Left forelimb (tissue), 1 donor: Measurements from ENCODE around the gene C1QTNF8.

Experiments used
- DNase-seq: peaks from one replicate; pipeline ENCODE4 v3.0.0-alpha.2; 2018; ENCODE audit warnings: low spot score

C1QTNF8 gene

GRCh38 chr16:1108299-1109252 lies 12.5 kb upstream of the C1QTNF8 start:
- DNase-seq, result peak; percentile 77

GRCh38 chr16:1107731-1108130 lies 11.7 kb upstream of the C1QTNF8 start:
- no peak for DNase-seq

DNA sequence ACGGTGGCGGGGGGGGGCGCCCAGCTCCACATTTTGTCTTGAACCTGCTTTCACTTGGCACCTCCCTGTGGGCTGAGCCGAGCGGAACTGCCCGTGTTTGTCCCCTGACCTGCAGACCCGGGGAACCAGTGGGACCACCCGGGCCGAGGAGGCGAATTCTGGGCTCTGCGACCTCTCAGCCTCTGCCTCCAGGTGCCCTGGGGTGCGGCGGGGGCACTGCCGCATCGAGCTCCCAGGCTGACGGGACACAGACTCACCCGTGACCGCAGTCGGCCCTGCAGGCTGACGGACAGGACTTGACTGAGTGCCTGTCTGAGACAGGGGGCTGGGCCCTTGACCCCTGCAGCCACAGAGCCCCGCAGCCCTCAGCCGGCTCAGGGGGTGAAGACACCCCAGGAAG lies 11.1 kb upstream of the C1QTNF8 start:
- DNase-seq, result no peak

GRCh38 chr16:1106659-1107058 lies 10.6 kb upstream of the C1QTNF8 start:
- no peak for DNase-seq

GRCh38 chr16:1105888-1106620 lies 10.0 kb upstream of the C1QTNF8 start:
- DNase-seq, result peak; percentile 78

GRCh38 chr16:1103636-1103980 lies 7.6 kb upstream of the C1QTNF8 start:
- DNase-seq, result no peak

DNA sequence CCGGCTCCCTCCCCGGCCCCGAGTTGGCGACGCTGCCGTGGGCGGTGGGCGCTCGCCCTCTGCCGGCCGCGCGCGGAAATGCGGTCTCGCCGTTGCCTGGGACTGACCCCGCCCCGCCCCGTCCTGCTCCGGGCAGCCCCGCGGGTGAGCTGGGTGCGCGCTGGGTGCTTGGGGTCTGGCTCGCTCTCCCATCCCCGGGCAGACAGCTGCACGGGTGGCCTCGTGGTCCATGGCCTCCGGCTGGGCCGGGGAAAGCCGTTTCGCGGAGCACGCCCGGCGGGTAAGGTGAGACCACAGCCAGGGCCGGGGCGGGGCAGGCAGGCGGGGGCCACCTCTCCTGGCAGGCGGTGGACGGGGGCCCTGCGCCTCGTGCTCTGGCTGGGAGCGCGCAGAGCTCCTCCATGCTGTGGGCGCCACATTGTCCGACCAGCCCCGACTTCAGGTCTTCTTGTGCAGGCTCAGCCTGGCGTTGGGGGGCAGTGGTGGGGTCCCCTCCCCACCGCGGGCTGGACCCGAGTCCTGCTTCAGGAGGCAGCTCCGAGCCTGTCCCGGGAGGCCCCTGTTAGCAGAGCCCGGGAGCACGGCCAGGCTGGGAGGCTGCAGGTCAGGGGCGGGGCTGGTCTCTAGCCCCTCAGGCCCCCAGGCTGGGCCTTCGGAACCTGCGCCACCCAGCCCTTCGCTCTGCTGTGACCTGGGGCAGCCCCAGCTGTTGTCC lies 7.0 kb upstream of the C1QTNF8 start:
- DNase-seq, result peak; percentile 86

GRCh38 chr16:1102333-1102700 lies 6.3 kb upstream of the C1QTNF8 start:
- DNase-seq, result no peak

GRCh38 chr16:1101573-1102332 lies 5.7 kb upstream of the C1QTNF8 start:
- DNase-seq, result no peak

GRCh38 chr16:1101133-1101532 lies 5.1 kb upstream of the C1QTNF8 start:
- DNase-seq, result no peak

DNA sequence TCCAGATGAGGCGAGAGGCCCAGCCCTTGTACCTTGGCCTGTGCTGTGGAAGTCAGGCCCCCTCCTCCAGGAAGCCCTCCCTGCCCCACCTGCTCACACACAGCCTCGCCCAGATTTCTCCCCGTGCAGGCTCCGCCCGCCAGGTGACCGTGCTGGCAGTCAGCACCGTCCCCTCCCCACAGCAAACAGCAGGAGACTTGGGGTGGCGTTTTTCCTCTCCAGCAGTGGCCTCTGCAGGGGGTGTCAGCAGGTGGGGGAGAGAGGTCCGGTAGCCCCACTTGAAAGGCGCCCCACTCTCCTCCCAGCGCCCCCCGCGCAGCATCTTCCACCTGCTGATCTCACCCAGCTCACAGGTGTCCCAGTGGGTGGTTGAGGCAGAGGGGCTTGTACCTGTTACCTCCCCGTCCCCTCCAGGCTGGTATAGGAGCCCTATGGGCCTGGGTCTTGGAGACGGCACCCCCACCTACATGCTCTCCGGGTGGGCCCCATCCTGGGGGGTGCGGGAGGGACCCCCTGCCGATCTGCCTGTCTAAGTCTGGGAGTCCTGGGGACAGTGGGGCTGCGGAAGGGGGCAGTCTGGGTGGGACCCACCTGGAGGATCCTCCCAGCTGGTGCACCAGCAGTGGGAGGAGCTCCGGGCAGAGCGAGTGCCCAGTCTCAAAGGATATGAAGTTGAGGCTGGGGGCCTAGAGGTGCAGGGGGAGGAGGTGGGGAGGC lies 4.2 kb upstream of the C1QTNF8 start:
- no peak for DNase-seq

- no peak for DNase-seq
Observed at GRCh38 chr16:1099189-1100083, 3.4 kb upstream of the C1QTNF8 start.

DNA sequence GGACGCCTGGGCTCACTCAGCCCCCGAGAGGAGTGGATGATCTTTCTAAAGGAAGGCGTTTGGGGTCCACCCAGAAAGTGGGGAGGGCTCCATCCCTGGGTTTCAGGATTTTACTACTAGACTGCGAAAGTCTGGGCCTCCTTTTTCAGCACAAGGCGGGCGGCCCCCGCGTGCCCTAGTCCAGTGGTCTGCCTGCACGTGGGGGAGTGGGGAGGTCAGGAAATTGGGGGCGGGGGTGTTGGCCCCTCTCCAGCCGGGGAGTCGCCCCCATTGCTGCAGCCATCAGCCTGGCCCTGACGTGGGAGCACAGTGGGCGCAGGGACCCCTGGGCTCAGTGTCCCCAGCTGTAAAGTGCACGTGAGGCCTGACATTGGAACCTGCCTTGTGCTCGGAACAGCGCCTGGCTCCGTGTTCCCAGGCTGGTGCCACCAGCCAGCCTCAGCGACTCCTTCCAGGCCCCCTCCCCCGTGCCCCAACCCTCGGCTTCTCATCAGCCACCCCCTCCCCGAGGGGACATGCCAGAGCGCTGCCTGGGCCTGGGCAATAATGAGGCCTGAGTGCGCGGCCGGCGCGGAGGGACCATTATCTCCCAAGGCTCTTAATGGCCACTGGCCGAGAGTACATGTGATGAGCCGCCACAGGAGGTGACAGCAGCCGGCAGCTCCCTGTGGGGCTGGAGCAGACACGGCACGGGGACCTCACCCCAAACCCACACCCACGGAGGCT lies 2.4 kb upstream of the C1QTNF8 start:
- DNase-seq, result no peak

DNA sequence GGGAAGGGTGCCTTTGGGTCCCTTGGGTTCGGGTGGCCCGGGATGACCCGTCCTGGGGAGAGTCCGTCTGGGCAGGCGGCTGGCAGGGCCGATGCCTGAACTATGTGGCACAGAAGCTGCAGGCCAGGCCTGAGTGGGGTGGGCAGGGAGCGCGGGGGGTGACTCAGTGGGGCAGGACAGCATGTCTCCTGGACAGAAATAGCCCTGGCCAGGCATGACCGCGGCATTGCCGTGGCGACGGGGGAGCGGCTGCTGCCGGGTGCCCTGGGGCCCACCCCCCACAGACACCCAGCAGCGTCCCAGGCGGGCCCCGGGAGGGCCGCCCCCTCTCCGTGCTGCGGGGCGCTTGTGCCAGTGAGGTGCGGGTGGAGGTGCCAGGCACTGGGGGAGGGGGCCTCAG lies 1.8 kb upstream of the C1QTNF8 start:
- no peak for DNase-seq

DNA sequence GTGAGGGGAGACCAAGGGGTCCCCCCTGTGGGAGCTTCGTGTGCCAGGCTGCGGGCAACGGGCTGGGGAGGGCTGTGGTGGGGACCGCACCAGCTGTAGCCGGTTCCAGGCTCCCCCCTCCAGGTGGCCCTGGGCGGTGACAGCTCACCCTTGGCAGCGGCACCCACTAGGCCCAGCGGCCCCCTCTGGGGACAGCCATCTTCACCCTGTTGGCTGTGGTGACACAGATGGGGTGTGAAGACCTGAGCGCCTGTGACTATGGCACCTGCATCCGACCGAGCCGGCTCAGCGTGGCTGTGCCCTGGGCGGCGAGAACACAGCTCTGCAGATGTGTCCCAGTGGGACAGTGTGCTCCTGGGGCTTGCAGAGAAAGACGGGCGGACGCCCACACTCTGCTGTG lies 1.1 kb upstream of the C1QTNF8 start:
- no peak for DNase-seq

DNA sequence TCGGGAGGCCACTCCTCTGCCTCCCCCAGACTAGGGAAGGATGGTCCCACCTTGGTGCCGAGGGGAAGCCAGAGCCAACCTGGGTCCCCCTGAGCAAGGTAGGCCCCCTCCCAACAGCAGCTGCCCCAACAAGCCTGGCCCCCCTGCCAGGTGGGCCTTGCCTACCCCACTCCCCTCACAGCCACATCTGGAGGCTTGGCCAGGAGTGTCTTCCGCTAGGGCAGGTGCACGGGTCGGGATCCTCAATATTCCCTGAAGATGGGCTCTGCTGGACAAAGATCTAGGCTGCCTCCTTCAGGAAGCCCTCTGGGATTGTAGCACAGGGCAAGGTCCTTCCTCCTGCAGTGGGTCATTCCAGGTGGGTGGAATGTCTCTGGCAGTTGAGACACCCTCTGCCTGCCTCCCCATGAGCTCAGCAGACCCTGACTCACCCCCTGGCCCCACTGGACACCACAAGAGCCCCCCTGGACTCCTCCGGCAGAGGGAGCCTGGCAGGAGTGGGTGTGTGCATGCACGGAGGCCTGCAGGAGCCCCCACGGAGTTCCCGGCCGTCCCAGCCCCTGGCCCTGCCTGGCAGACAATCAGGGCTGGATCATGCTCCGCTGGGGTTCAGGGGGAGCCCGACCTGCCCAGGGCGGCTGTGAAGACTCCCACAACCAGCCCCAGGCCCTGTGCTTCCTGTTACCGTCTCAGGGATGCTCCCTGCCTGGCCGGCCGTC lies 435 bp downstream of the C1QTNF8 start:
- DNase-seq, result no peak

- no peak for DNase-seq
Observed at GRCh38 chr16:1094601-1095449, 1.2 kb downstream of the C1QTNF8 start.

- DNase-seq, result no peak
Observed at GRCh38 chr16:1094124-1094479, 1.9 kb downstream of the C1QTNF8 start.
